ENCODE results near the gene INF2. TPM values are rescaled to one million over a fixed set of nuclear protein-coding genes. Genes with fewer than 3 reads are reported as not detected.

Gene INF2
- total and polyA plus RNA-seq, 9 of the 15 experiments (the other 6 are each of a cell fraction or from before 2014, with no cell fraction given), result 0.56 to 31.3 (median 7.8) TPM

DNA sequence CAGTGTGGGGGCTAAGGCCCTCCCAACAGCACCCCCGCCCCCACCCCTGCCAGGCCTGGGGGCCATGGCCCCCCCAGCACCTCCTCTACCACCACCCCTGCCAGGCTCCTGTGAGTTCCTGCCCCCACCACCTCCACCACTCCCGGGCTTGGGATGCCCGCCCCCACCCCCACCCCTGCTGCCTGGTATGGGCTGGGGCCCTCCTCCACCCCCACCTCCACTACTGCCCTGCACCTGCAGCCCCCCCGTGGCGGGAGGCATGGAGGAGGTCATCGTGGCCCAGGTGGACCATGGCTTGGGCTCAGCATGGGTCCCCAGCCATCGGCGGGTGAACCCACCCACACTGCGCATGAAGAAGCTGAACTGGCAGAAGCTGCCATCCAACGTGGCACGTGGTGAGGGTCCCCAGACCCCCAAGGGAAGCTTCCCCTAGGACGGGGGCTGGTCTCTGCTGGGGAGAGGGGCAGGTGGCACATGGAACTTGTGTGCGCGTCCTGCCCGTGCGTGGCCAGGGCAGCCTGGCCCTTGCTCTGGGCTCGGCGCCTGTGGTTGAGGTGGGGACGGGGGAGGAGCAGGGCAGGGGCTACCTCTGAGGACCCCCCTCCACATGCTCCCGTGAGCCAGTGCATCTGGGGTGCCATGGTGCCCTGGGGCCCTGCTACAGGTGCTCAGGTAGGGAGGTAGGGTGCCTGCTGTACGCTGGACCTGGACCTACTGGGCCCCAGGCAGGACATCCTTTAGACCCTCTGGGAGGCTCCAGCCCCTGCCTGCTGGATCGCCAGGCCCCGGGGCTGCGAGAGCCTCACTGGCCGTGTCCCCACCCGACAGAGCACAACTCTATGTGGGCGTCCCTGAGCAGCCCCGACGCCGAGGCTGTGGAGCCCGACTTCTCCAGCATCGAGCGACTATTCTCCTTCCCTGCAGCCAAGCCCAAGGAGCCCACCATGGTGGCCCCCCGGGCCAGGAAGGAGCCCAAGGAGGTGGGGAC lies 18.5 kb downstream of the INF2 start (continued):
- no peak for TF ChIP-seq CC2D1A (IDR thresholded peaks at IDR 0.05)
- TF ChIP-seq ARID1B (IDR thresholded peaks at IDR 0.05), result no peak
- TF ChIP-seq MCM5 (IDR thresholded peaks at IDR 0.05; ENCODE audit: low read depth), result no peak
- no peak for TF ChIP-seq CCAR2 (IDR thresholded peaks at IDR 0.05; ENCODE audit: low read depth, low read length)
- TF ChIP-seq HMGN3 (IDR thresholded peaks at IDR 0.05; ENCODE audit: borderline replicate concordance, extremely low read depth, insufficient read length, low read depth, low read length), result peak; percentile 46
- TF ChIP-seq, protein P1, sequence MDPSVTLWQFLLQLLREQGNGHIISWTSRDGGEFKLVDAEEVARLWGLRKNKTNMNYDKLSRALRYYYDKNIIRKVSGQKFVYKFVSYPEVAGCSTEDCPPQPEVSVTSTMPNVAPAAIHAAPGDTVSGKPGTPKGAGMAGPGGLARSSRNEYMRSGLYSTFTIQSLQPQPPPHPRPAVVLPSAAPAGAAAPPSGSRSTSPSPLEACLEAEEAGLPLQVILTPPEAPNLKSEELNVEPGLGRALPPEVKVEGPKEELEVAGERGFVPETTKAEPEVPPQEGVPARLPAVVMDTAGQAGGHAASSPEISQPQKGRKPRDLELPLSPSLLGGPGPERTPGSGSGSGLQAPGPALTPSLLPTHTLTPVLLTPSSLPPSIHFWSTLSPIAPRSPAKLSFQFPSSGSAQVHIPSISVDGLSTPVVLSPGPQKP (CRISPR knock-in tag; IDR thresholded peaks at IDR 0.05), result no peak
- TF ChIP-seq, protein P2, sequence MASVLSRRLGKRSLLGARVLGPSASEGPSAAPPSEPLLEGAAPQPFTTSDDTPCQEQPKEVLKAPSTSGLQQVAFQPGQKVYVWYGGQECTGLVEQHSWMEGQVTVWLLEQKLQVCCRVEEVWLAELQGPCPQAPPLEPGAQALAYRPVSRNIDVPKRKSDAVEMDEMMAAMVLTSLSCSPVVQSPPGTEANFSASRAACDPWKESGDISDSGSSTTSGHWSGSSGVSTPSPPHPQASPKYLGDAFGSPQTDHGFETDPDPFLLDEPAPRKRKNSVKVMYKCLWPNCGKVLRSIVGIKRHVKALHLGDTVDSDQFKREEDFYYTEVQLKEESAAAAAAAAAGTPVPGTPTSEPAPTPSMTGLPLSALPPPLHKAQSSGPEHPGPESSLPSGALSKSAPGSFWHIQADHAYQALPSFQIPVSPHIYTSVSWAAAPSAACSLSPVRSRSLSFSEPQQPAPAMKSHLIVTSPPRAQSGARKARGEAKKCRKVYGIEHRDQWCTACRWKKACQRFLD (CRISPR knock-in tag; IDR thresholded peaks at IDR 0.05), result no peak
- TF ChIP-seq, protein P3, sequence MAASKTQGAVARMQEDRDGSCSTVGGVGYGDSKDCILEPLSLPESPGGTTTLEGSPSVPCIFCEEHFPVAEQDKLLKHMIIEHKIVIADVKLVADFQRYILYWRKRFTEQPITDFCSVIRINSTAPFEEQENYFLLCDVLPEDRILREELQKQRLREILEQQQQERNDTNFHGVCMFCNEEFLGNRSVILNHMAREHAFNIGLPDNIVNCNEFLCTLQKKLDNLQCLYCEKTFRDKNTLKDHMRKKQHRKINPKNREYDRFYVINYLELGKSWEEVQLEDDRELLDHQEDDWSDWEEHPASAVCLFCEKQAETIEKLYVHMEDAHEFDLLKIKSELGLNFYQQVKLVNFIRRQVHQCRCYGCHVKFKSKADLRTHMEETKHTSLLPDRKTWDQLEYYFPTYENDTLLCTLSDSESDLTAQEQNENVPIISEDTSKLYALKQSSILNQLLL (CRISPR knock-in tag; IDR thresholded peaks at IDR 0.05; ENCODE audit: borderline replicate concordance), result no peak
- TF ChIP-seq ELF4 (CRISPR knock-in tag; IDR thresholded peaks at IDR 0.05), result no peak
- no peak for TF ChIP-seq ZNF121 (CRISPR knock-in tag; conservative IDR thresholded peaks at IDR 0.05)
- TF ChIP-seq CHD4 (IDR thresholded peaks at IDR 0.05; ENCODE audit: insufficient read depth, insufficient replicate concordance, low read depth, low read length, poor library complexity, severe bottlenecking), result no peak
- no peak for TF ChIP-seq SAFB (IDR thresholded peaks at IDR 0.05; ENCODE audit: borderline replicate concordance, low read depth, low read length)
- TF ChIP-seq TCFL5 (CRISPR knock-in tag; conservative IDR thresholded peaks at IDR 0.05), result no peak
- peak; percentile 57 for TF ChIP-seq POLR2G (IDR thresholded peaks at IDR 0.05; ENCODE audit: low read depth, low read length)
- TF ChIP-seq, protein P4, sequence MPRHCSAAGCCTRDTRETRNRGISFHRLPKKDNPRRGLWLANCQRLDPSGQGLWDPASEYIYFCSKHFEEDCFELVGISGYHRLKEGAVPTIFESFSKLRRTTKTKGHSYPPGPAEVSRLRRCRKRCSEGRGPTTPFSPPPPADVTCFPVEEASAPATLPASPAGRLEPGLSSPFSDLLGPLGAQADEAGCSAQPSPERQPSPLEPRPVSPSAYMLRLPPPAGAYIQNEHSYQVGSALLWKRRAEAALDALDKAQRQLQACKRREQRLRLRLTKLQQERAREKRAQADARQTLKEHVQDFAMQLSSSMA (CRISPR knock-in tag; IDR thresholded peaks at IDR 0.05), result no peak
- TF ChIP-seq MAFK (IDR thresholded peaks at IDR 0.05; ENCODE audit: low read length), result no peak
- TF ChIP-seq SP2 (IDR thresholded peaks at IDR 0.05; ENCODE audit: extremely low read depth, low read depth, low read length, poor library complexity, severe bottlenecking), result no peak
- no peak for TF ChIP-seq SMAD3 (CRISPR knock-in tag; conservative IDR thresholded peaks at IDR 0.05)
- TF ChIP-seq HNRNPK (IDR thresholded peaks at IDR 0.05; ENCODE audit: low read depth, low read length, poor library complexity, severe bottlenecking), result no peak

Measured in K562 (cell line).